ENCODE measurements around the gene TRIP6.

Gene TRIP6

GRCh38 chr7:100826514-100827329, 40.5 kb upstream of the TRIP6 start:
- H3K9ac ChIP-seq (ENCODE audit: low read depth, low read length): peak overlapping the region; percentile 94
- H3K4me1 ChIP-seq (ENCODE audit: insufficient read depth, low read length): peaks cover 7% of the 10 kb centered on the region; the same call in 1 of the 2 replicates
- H3K4me3 ChIP-seq (ENCODE audit: low read length): peak overlapping the region; percentile 96
- peaks cover 30% of the 10 kb centered on the region for H3K36me3 ChIP-seq (ENCODE audit: insufficient read depth, low read depth, low read length)
- no peaks in the 10 kb centered on the region for H3K9me3 ChIP-seq (ENCODE audit: insufficient read depth, low read depth, low read length)
- no peaks in the 10 kb centered on the region for H3K27me3 ChIP-seq (ENCODE audit: insufficient read depth, low read length)
- H3K27ac ChIP-seq (ENCODE audit: low read length): peak overlapping the region; percentile 9

DNA sequence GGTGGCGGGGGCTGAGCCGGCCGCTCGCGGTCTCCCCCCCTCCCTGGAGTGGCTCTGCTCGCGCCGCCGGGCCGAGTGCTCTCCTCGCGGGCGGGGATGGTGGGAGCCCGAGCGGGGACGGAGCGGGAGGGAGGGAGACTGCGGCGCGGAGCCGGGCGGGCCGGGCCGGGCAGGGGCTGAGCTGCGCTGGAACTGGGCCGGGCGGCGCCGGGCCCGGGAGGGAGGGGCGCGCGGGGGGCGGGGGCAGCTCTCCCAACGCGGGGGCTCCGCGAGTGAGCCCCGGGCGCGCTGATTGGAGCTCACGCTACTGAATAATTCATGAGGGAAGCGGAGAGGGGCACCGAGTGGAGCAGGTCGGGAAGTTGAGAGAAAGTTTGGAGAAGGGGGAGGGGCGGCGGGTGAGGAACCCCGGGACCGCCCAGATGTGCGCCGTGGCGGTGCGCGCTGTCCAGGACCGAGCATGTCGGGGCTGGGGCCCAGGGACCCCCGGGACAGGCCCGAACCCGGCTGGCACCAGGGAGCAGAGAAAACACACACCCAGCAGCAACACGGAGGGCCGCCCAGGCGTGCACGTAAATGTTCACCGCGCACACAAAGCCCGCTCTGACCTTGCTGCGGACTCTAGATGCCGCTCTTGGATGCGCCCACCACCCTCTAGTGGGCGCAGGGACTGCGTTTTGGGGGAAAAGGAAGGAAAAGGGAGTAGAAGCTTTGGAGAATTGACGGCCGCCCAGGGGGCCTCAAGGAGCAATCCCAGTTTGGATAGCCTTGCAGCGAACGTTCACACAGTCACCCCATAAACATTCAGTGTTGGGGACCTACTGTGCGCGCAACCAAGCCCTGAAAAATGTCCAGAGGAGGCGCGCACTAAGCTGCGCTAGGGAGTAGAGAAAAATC, 39.6 kb upstream of the TRIP6 start, which contains the start of gene EPHB4:
TSS of gene EPHB4 (minus strand) at position 194 of the 897 bp plus-strand sequence. CDS start 493 bp downstream, outside the sequence.
- H3K4me3 ChIP-seq (ENCODE audit: low read length): peak within 1 kb of the TSS; percentile 96
- peak within 1 kb of the TSS; percentile 94 for H3K9ac ChIP-seq (ENCODE audit: low read depth, low read length)
- no peaks in the 10 kb centered on the region for H3K9me3 ChIP-seq (ENCODE audit: insufficient read depth, low read depth, low read length)
- H3K36me3 ChIP-seq (ENCODE audit: insufficient read depth, low read depth, low read length): peaks cover 21% of the 10 kb centered on the region
- peak within 1 kb of the TSS; percentile 9 for H3K27ac ChIP-seq (ENCODE audit: low read length)
- H3K4me1 ChIP-seq (ENCODE audit: insufficient read depth, low read length): peaks cover 7% of the 10 kb centered on the region; the same call in 1 of the 2 replicates
- H3K27me3 ChIP-seq (ENCODE audit: insufficient read depth, low read length): no peaks in the 10 kb centered on the region

DNA sequence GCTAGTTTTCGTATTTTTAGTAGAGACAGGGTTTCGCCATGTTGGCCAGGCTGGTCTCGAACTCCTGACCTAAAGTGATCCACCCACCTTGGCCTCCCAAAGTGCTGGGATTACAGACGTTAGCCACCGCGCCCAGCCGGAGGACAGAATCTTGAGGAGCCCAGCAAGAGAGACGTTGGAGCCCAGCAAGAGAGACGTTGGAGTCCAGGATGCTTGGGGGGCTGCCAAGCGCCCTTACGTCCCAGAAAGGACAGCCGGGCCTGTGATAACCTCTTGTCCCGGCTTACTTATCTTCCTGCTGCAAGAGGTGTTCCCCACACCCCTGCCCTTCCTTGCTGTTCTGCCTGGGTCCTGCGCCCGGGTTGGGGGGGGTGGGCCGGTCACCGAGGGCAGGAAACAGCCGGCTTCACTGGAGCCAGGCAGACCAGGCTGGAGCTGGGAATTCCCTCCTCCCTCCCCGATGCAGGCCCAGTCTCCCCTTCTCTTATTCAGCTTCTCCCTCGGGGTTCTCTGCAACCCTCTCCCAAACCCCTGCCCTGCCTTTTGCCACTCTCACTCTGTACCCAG, 38.0 kb upstream of the TRIP6 start:
- H3K27me3 ChIP-seq (ENCODE audit: insufficient read depth, low read length): no peaks in the 10 kb centered on the region
- H3K4me1 ChIP-seq (ENCODE audit: insufficient read depth, low read length): peaks cover 7% of the 10 kb centered on the region; the same call in 1 of the 2 replicates
- H3K9ac ChIP-seq (ENCODE audit: low read depth, low read length): peak overlapping the region; percentile 87; the same call in 1 of the 2 replicates
- H3K36me3 ChIP-seq (ENCODE audit: insufficient read depth, low read depth, low read length): peaks cover 5% of the 10 kb centered on the region
- H3K9me3 ChIP-seq (ENCODE audit: insufficient read depth, low read depth, low read length): no peaks in the 10 kb centered on the region
- no peak overlapping the region for H3K27ac ChIP-seq (ENCODE audit: low read length)
- peak overlapping the region; percentile 96; the same call in 1 of the 2 replicates for H3K4me3 ChIP-seq (ENCODE audit: low read length)

DNA sequence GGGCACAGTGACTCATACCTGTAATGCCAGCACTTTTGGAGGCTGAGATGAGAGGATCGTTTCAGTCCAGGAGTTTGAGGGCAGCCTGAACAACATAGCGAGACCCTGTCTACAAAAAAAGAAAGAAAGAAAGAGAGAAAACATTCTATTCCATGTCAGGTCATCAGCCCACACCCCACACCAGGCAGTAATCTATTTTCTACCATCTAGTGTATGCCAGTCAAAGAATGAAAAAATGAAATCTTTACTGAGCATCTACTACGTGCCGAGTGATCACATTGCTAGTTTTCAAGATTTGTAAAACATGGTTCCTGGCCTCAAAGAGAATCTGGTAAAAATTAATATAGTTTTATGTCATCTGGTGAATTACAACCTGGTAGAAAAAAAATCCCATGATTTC, 36.8 kb upstream of the TRIP6 start:
- Histone ChIP-seq H3K27me3 (ENCODE audit: insufficient read depth, low read length) (no peaks in the 10 kb centered on the region), H3K4me3 (ENCODE audit: low read length) (no peak overlapping the region), H3K9me3 (ENCODE audit: insufficient read depth, low read depth, low read length) (no peaks in the 10 kb centered on the region), H3K9ac (ENCODE audit: low read depth, low read length) (no peak overlapping the region), H3K27ac (ENCODE audit: low read length) (no peak overlapping the region), H3K36me3 (ENCODE audit: insufficient read depth, low read depth, low read length) (no peaks in the 10 kb centered on the region), H3K4me1 (ENCODE audit: insufficient read depth, low read length) (peaks cover 2% of the 10 kb centered on the region; the same call in 1 of the 2 replicates)

DNA sequence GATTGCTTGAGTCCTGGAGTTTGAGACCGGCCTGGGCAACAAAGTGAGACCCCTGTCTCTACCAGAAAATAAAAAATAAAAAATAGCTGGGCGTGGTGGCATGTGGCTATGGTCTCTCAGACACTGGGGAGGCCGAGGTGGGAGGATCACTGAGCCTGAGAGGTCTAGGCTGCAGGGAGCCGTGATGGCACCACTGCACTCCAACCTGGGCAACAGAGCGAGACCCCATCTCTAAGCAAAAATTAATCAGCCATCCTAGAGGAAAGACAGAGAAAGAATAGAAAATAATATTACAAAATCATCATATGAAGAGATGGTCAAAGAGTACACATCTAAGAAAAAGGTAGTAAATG, 34.9 kb upstream of the TRIP6 start:
- Histone ChIP-seq H3K27me3 (ENCODE audit: insufficient read depth, low read length) (no peaks in the 10 kb centered on the region), H3K4me3 (ENCODE audit: low read length) (no peak overlapping the region), H3K27ac (ENCODE audit: low read length) (no peak overlapping the region), H3K9ac (ENCODE audit: low read depth, low read length) (no peak overlapping the region), H3K9me3 (ENCODE audit: insufficient read depth, low read depth, low read length) (no peaks in the 10 kb centered on the region), H3K36me3 (ENCODE audit: insufficient read depth, low read depth, low read length) (no peaks in the 10 kb centered on the region), H3K4me1 (ENCODE audit: insufficient read depth, low read length) (peaks cover 6% of the 10 kb centered on the region; the same call in 1 of the 2 replicates)

DNA sequence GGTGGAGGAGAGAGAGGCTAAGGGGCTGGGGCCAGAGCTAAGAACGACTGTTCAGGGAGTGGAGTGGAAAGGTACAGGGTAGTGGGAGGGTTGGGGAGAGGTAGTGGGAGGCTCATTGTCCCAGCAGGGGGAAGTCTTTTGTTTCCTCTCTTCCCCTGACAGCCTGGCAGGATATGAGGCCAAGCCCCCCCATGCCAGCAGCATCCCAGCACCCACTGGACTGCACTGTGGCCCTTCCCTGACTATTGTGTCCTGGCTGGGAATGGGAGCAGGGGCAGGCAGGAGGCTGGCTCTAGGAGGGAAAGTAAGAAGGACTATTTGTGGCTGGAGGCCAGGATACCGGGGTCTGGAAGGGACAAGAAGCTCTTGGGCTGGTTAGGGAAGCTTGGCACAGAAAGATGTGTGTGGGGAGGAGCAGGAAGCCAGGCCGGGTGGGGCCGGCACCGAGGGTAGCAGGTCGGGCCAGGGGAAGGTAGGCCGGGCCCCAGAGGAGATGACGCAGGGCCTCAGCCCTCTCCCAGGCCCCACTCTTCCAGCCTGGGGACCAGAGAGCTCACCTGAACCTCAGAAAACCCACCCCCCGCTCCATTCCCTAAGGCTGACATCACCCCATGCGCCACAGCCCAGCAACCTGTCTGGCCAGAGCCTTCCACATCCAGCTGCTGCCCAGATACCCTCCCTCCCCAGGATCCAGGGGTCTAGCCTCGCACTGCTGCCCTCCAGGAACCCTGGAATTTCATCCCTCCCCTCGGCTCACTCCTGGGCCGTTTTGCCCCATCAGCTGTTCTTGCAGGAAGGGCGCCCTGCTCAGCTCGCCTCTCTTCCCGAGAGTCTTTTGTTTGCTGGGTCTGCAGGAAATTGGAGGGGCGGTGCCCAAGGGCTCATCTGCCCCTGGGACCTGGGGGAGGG, 31.0 kb upstream of the TRIP6 start:
- Histone ChIP-seq H3K36me3 (ENCODE audit: insufficient read depth, low read depth, low read length) (no peaks in the 10 kb centered on the region), H3K27ac (ENCODE audit: low read length) (peak overlapping the region; percentile 73), H3K4me3 (ENCODE audit: low read length) (peak overlapping the region; percentile 53; the same call in 1 of the 2 replicates), H3K27me3 (ENCODE audit: insufficient read depth, low read length) (no peaks in the 10 kb centered on the region), H3K4me1 (ENCODE audit: insufficient read depth, low read length) (peaks cover 13% of the 10 kb centered on the region; the same call in 1 of the 2 replicates), H3K9ac (ENCODE audit: low read depth, low read length) (peak overlapping the region; percentile 82), H3K9me3 (ENCODE audit: insufficient read depth, low read depth, low read length) (no peaks in the 10 kb centered on the region)

GRCh38 chr7:100836812-100837098, 30.4 kb upstream of the TRIP6 start:
- Histone ChIP-seq H3K27me3 (ENCODE audit: insufficient read depth, low read length) (no peaks in the 10 kb centered on the region), H3K4me1 (ENCODE audit: insufficient read depth, low read length) (peaks cover 13% of the 10 kb centered on the region; the same call in 1 of the 2 replicates), H3K9ac (ENCODE audit: low read depth, low read length) (peak overlapping the region; percentile 96), H3K4me3 (ENCODE audit: low read length) (peak overlapping the region; percentile 69), H3K27ac (ENCODE audit: low read length) (peak overlapping the region; percentile 95), H3K36me3 (ENCODE audit: insufficient read depth, low read depth, low read length) (no peaks in the 10 kb centered on the region), H3K9me3 (ENCODE audit: insufficient read depth, low read depth, low read length) (no peaks in the 10 kb centered on the region)

DNA sequence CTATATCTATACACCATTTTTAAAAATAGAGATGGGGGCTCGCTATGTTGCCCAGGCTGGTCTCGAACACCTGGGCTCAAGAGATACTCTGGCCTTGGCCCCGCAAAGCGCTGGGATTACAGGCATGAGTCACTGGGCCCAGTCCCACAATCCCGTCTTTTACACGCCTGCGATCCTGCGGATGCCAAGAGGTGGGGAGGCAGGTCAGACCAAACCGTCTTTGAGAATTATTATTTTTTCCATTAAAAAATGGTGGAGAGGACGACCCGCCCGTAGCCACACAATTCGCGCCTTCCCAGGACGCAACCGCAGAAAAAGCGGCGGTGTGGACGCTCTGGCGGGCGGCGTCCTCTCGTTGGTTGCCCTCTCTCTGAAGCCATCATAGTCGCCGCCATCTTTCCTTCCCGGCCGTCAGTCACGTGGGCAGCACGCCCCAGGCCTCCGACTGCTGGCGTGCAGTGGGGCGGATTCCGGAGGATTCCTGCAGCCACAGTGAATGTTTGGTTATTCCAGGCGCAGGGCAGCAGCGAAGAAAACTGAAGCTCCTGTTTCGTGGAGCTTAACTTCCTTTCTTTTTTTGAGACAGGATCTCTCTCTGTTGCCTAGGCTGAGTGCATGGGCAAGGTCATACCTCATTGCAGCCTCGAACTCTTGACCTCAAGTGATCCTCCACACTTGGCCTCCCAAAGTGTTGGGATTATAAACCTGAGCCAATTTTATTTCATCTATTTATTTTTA, 29.9 kb upstream of the TRIP6 start:
- no peaks in the 10 kb centered on the region for H3K36me3 ChIP-seq (ENCODE audit: insufficient read depth, low read depth, low read length)
- H3K9me3 ChIP-seq (ENCODE audit: insufficient read depth, low read depth, low read length): no peaks in the 10 kb centered on the region
- peak overlapping the region; percentile 96 for H3K9ac ChIP-seq (ENCODE audit: low read depth, low read length)
- peak overlapping the region; percentile 95 for H3K27ac ChIP-seq (ENCODE audit: low read length)
- peak overlapping the region; percentile 69 for H3K4me3 ChIP-seq (ENCODE audit: low read length)
- peaks cover 13% of the 10 kb centered on the region; the same call in 1 of the 2 replicates for H3K4me1 ChIP-seq (ENCODE audit: insufficient read depth, low read length)
- no peaks in the 10 kb centered on the region for H3K27me3 ChIP-seq (ENCODE audit: insufficient read depth, low read length)

GRCh38 chr7:100839361-100839760, 27.8 kb upstream of the TRIP6 start:
- no peak overlapping the region for H3K4me3 ChIP-seq (ENCODE audit: low read length)
- no peak overlapping the region for H3K9ac ChIP-seq (ENCODE audit: low read depth, low read length)
- no peaks in the 10 kb centered on the region for H3K27me3 ChIP-seq (ENCODE audit: insufficient read depth, low read length)
- H3K27ac ChIP-seq (ENCODE audit: low read length): no peak overlapping the region
- H3K4me1 ChIP-seq (ENCODE audit: insufficient read depth, low read length): peaks cover 13% of the 10 kb centered on the region; the same call in 1 of the 2 replicates
- no peaks in the 10 kb centered on the region for H3K36me3 ChIP-seq (ENCODE audit: insufficient read depth, low read depth, low read length)
- H3K9me3 ChIP-seq (ENCODE audit: insufficient read depth, low read depth, low read length): no peaks in the 10 kb centered on the region

- Histone ChIP-seq H3K27ac (ENCODE audit: low read length) (no peak overlapping the region), H3K4me3 (ENCODE audit: low read length) (no peak overlapping the region)
Observed at GRCh38 chr7:100840470-100841100, 26.6 kb upstream of the TRIP6 start.

More at GRCh38 chr7:100840470-100841100, 26.6 kb upstream of the TRIP6 start:
- H3K36me3 ChIP-seq (ENCODE audit: insufficient read depth, low read depth, low read length): no peaks in the 10 kb centered on the region
- H3K27me3 ChIP-seq (ENCODE audit: insufficient read depth, low read length): no peaks in the 10 kb centered on the region
- H3K9ac ChIP-seq (ENCODE audit: low read depth, low read length): peak overlapping the region; percentile 4; the same call in 1 of the 2 replicates
- H3K9me3 ChIP-seq (ENCODE audit: insufficient read depth, low read depth, low read length): no peaks in the 10 kb centered on the region
- H3K4me1 ChIP-seq (ENCODE audit: insufficient read depth, low read length): peaks cover 12% of the 10 kb centered on the region; the same call in 1 of the 2 replicates

All from iPS-20b (cell line).